K562 (cell line): ENCODE results near the gene GALM. TPM values are rescaled to one million over a fixed set of nuclear protein-coding genes. Genes with fewer than 3 reads are reported as not detected.

ENCODE experiments used
- BHLHE40 ChIP-seq: IDR thresholded peaks from 2 replicates; pipeline ENCODE4 v1.6.1; 2011; ENCODE audit warnings: low read length, improper control_type of control experiment
- CBFA2T2 ChIP-seq: fragments of 450-650 bp; conservative IDR thresholded peaks from 2 replicates; pipeline ENCODE4 v1.6.1; 2017; ENCODE audit warnings: mild to moderate bottlenecking
- CBFA2T3 ChIP-seq: fragments of 450-650 bp; IDR thresholded peaks from 2 replicates; pipeline ENCODE4 v1.6.1; 2017
- CBX3 ChIP-seq, 2 experiments: IDR thresholded peaks; 1 replicate in 1 of 2; 2 replicates in 1 of 2; pipeline ENCODE4 v1.6.1; 2012; ENCODE audit warnings: inconsistent platforms in 2 of 2, low read length in 2 of 2, borderline replicate concordance in 1 of 2, control low read depth in 1 of 2
- E2F6 ChIP-seq, 2 experiments: IDR thresholded peaks; 2 replicates each; pipeline ENCODE4 v1.6.1; 2011; ENCODE audit warnings: borderline replicate concordance in 1 of 2, control low read depth in 1 of 2, low read depth in 1 of 2, low read length in 1 of 2, mild to moderate bottlenecking in 1 of 2, mixed read lengths in 1 of 2, moderate library complexity in 1 of 2; ENCODE audit not compliant: insufficient read depth in 1 of 2, insufficient read length in 1 of 2, poor library complexity in 1 of 2, severe bottlenecking in 1 of 2; ENCODE audit errors: extremely low read depth in 1 of 2
- EGR1 ChIP-seq: fragments of 450-650 bp; conservative IDR thresholded peaks from 2 replicates; pipeline ENCODE4 v1.6.1; 2017; ENCODE audit warnings: mild to moderate bottlenecking
- FOXJ3 ChIP-seq: sonication (generic); formaldehyde crosslinking; IDR thresholded peaks from 2 replicates; pipeline ENCODE4 v1.4.0; 2020; ENCODE audit warnings: mild to moderate bottlenecking, missing genetic modification reagents
- HINFP ChIP-seq: fragments of 450-650 bp; conservative IDR thresholded peaks from 2 replicates; pipeline ENCODE4 v1.6.1; 2016; ENCODE audit warnings: missing genetic modification characterization, low read depth, mild to moderate bottlenecking, control low read depth, missing compliant biosample characterization
- MAFG ChIP-seq: fragments of 450-650 bp; conservative IDR thresholded peaks from 2 replicates; pipeline ENCODE4 v1.6.1; 2016; ENCODE audit warnings: missing genetic modification characterization, missing compliant biosample characterization
- MCM5 ChIP-seq: fragments of 450-650 bp; IDR thresholded peaks from 2 replicates; pipeline ENCODE4 v1.6.1; 2016; ENCODE audit warnings: low read depth
- MNT ChIP-seq, 2 experiments: fragments of 450-650 bp; conservative IDR thresholded peaks; 2 replicates each; pipeline ENCODE4 v1.6.1; 2017; ENCODE audit warnings: mild to moderate bottlenecking in 2 of 2, moderate library complexity in 2 of 2
- NCOA2 ChIP-seq, 2 experiments: fragments of 450-650 bp; IDR thresholded peaks; 2 replicates each; pipeline ENCODE4 v1.6.1; 2018; ENCODE audit warnings: mild to moderate bottlenecking in 2 of 2, moderate library complexity in 1 of 2; ENCODE audit not compliant: partially characterized antibody in 2 of 2
- RAD21 ChIP-seq, 2 experiments: fragments of 250-450 bp in 1 of 2; fragments of 450-650 bp in 1 of 2; sonication (Bioruptor Pico) in 1 of 2; formaldehyde crosslinking in 1 of 2; IDR thresholded peaks in 1 of 2; conservative IDR thresholded peaks in 1 of 2; 2 replicates each; pipeline versions ENCODE4 v1.4.0 to v1.8.0; 2020 to 2022; ENCODE audit warnings: mild to moderate bottlenecking in 2 of 2, moderate library complexity in 1 of 2
- RAD51 ChIP-seq: fragments of 450-650 bp; IDR thresholded peaks from 2 replicates; pipeline ENCODE4 v1.7.1; 2016; ENCODE audit warnings: low read depth, mild to moderate bottlenecking, borderline replicate concordance
- TSC22D4 ChIP-seq: fragments of 450-650 bp; IDR thresholded peaks from 2 replicates; pipeline ENCODE4 v1.6.1; 2016; ENCODE audit warnings: missing genetic modification characterization, missing biosample characterization, control low read depth
- YY1 ChIP-seq, 3 experiments: IDR thresholded peaks; 2 replicates each; pipeline ENCODE4 v1.6.1; 2011; ENCODE audit warnings: low read length in 2 of 3, mild to moderate bottlenecking in 2 of 3, moderate library complexity in 2 of 3, borderline replicate concordance in 1 of 3, control low read depth in 1 of 3, low read depth in 1 of 3; ENCODE audit not compliant: insufficient read depth in 3 of 3, insufficient replicate concordance in 2 of 3, control insufficient read depth in 1 of 3, insufficient read length in 1 of 3; ENCODE audit errors: extremely low read depth in 1 of 3
- ZC3H8 ChIP-seq: fragments of 450-650 bp; IDR thresholded peaks from 2 replicates; pipeline ENCODE4 v1.6.1; 2017
- ZNF3 ChIP-seq: fragments of 250-450 bp; sonication (Bioruptor Pico); IDR thresholded peaks from 2 replicates; pipeline ENCODE4 v1.5.0; 2021; ENCODE audit warnings: mild to moderate bottlenecking, moderate library complexity
- ZNF324 ChIP-seq: fragments of 250-450 bp; sonication (Bioruptor Pico); IDR thresholded peaks from 2 replicates; pipeline ENCODE4 v1.4.0; 2020; ENCODE audit warnings: mild to moderate bottlenecking
- polyA plus RNA-seq, 8 experiments: library from polyadenylated mRNA; depleted of rRNA in 4 of 8; stranded (reverse) in 5 of 8; unstranded in 3 of 8; fragments of >200 nt; fragmentation: Nextera tagmentation in 2 of 8; fragmentation: Illumina TruSeq in 1 of 8; extraction: Ambion mirVana in 2 of 8; extraction: Trizol in 1 of 8; gene quantifications; 2 replicates each; pipeline versions ENCODE4 v1.2.1 to v1.2.3, GENCODE V29; 2011 to 2014; ENCODE audit warnings: inconsistent platforms in 1 of 8, missing spikeins in 1 of 8
- total RNA-seq, 7 experiments: library from RNA; depleted of rRNA in 6 of 7; stranded (reverse); fragments of >200 nt in 6 of 7; fragmentation: Illumina TruSeq in 2 of 7; extraction: Trizol in 2 of 7; gene quantifications; 2 replicates each; pipeline versions ENCODE4 v1.2.1 to v1.2.3, GENCODE V29; 2011 to 2021; ENCODE audit warnings: low replicate concordance in 1 of 7

Gene GALM
- total and polyA plus RNA-seq, 9 of the 15 experiments (the other 6 are each of a cell fraction or from before 2014, with no cell fraction given) = 22.1 to 51.7 (median 27.9) TPM

- TF ChIP-seq MAFG (tag) = no peak
- TF ChIP-seq RAD51 = peak; percentile 53; the same call in 1 of the 2 replicates
- TF ChIP-seq CBFA2T3 = peak; percentile 28; the same call in 1 of the 2 replicates
- TF ChIP-seq BHLHE40 = peak; percentile 52; the same call in 1 of the 2 replicates
- no peak for TF ChIP-seq NCOA2 (IDR thresholded peaks at IDR 0.05; ENCODE audit: partially characterized antibody in 2 of 2)
- no peak for TF ChIP-seq MCM5
- TF ChIP-seq ZNF3 = no peak
- peak in 1 of 2 experiments; percentile 28 for TF ChIP-seq E2F6 (IDR thresholded peaks at IDR 0.05; ENCODE audit: borderline replicate concordance in 1 of 2, extremely low read depth in 1 of 2, insufficient read depth in 1 of 2, insufficient read length in 1 of 2, low read depth in 1 of 2, low read length in 1 of 2, poor library complexity in 1 of 2, severe bottlenecking in 1 of 2)
- peak; percentile 35 for TF ChIP-seq EGR1
- no peak for TF ChIP-seq FOXJ3 (CRISPR knock-in tag)
- TF ChIP-seq ZC3H8 = no peak
- 0 out of 3 replicates have a peak, but pooled peaks of 1 of the 2 experiments have one; percentile 21 for TF ChIP-seq CBX3 (IDR thresholded peaks at IDR 0.05; ENCODE audit: borderline replicate concordance in 1 of 2, low read length in 2 of 2)
- peak in 1 of 2 experiments; percentile 39; a peak in 1 of 4 replicates for TF ChIP-seq MNT (conservative IDR thresholded peaks at IDR 0.05)
- no peak for TF ChIP-seq HINFP (tag)
- no peak for TF ChIP-seq TSC22D4
- TF ChIP-seq RAD21 (CRISPR knock-in tag; conservative IDR thresholded peaks at IDR 0.05 in 1 of 2, IDR thresholded peaks at IDR 0.05 in 1 of 2) = peak in 1 of 2 experiments; percentile 13; a peak in 1 of 4 replicates
- TF ChIP-seq CBFA2T2 = peak; percentile 17; the same call in 1 of the 2 replicates
- peak; percentile 29 to 76 (median 60) for TF ChIP-seq YY1 (IDR thresholded peaks at IDR 0.05; ENCODE audit: borderline replicate concordance in 1 of 3, control insufficient read depth in 1 of 3, extremely low read depth in 1 of 3, insufficient read depth in 3 of 3, insufficient read length in 1 of 3, insufficient replicate concordance in 2 of 3, low read depth in 1 of 3, low read length in 2 of 3)
- TF ChIP-seq ZNF324 (CRISPR knock-in tag) = no peak
Observed at GRCh38 chr2:38720613-38721241, 54.8 kb downstream of the GALM start (continued).
